Muscle of leg (tissue), 11 donors: Measurements from ENCODE around the gene ELSPBP1. TPM values are rescaled to one million over a fixed set of nuclear protein-coding genes. Genes with fewer than 3 reads are reported as not detected.

Experiments used
- DNase-seq: peaks from one replicate; pipeline ENCODE4 v3.0.0; 2013
- H3K27ac ChIP-seq: one replicate; pipeline ENCODE4 v1.5.1; 2013; ENCODE audit warnings: mild to moderate bottlenecking, low read length, control low read depth
- H3K27me3 ChIP-seq: one replicate; pipeline ENCODE4 v1.6.1; 2013; ENCODE audit warnings: low read length; ENCODE audit not compliant: control insufficient read depth, insufficient read depth
- H3K36me3 ChIP-seq: one replicate; pipeline ENCODE4 v1.6.1; 2013; ENCODE audit warnings: low read length; ENCODE audit not compliant: control insufficient read depth, insufficient read depth
- H3K4me1 ChIP-seq: one replicate; pipeline ENCODE4 v1.6.1; 2013; ENCODE audit warnings: low read length; ENCODE audit not compliant: control insufficient read depth, insufficient read depth
- H3K4me3 ChIP-seq: one replicate; pipeline ENCODE4 v1.5.1; 2013; ENCODE audit warnings: low read length, control low read depth
- H3K9me3 ChIP-seq: replicated peaks from 2 replicates; pipeline ENCODE4 v1.6.1; 2013; ENCODE audit warnings: low read depth, low read length; ENCODE audit not compliant: control insufficient read depth
- WGBS: methylation state at CpG from one replicate; pipeline ENCODE4 v1.1.5; 2013; ENCODE audit warnings: missing lambda C conversion rate; ENCODE audit not compliant: insufficient coverage; 5-methylcytosine and 5-hydroxymethylcytosine counted together
- polyA plus RNA-seq, 8 donors: library from polyadenylated mRNA; unstranded; fragments of 120-200 nt; gene quantifications; one replicate each; pipeline versions ENCODE4 v1.2.1 to v1.2.3, GENCODE V29; 2013; ENCODE audit warnings: inconsistent platforms in 1 of 8, low replicate concordance in 1 of 8; ENCODE audit not compliant: insufficient read length in 8 of 8, insufficient read depth in 1 of 8
- total RNA-seq: library from RNA; stranded (reverse); fragments of 120-200 nt; gene quantifications from one replicate; pipeline ENCODE4 v1.2.4, GENCODE V29; 2013

Gene ELSPBP1
- total and polyA plus RNA-seq, 9 donors: not detected

DNA sequence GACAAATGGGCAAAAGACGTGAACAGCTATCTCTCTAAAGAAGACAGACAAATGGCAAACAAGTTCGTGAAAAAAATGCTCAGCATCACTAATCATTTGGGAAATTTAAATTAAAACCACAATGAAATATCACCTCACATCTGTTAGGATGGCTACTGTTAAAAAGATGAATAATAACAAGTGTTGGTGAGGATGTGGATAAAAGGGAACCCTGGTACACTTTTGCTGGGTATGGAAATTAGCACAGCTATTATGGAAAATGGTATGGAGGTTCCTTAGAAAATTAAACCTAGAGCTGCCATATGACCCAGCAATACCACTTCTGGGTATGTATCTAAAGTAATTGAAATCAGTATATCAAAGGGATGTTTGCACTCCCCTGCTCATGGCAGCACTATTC, 42.3 kb downstream of the ELSPBP1 start:
- no peaks in the 10 kb centered on the region for H3K36me3 ChIP-seq
- H3K4me1 ChIP-seq: no peaks in the 10 kb centered on the region
- peaks cover 6% of the 10 kb centered on the region for H3K9me3 ChIP-seq
- H3K27me3 ChIP-seq: no peaks in the 10 kb centered on the region
- WGBS: no CpG with 5 or more reads among the region's 2 CpGs
- H3K4me3 ChIP-seq: no peak overlapping the region
- no peak overlapping the region for H3K27ac ChIP-seq
- DNase-seq: no peak

GRCh38 chr19:48041877-48042580, 47.6 kb downstream of the ELSPBP1 start:
- H3K4me1 ChIP-seq: no peaks in the 10 kb centered on the region
- DNase-seq: no peak
- H3K36me3 ChIP-seq: no peaks in the 10 kb centered on the region
- H3K9me3 ChIP-seq: peaks cover under 1% of the 10 kb centered on the region
- 62% methylated on average over 1 of the region's 2 CpGs for WGBS
- H3K27me3 ChIP-seq: no peaks in the 10 kb centered on the region
- no peak overlapping the region for H3K27ac ChIP-seq
- H3K4me3 ChIP-seq: no peak overlapping the region

- 60% methylated on average over 4 of the region's 10 CpGs for WGBS
- Histone ChIP-seq H3K36me3 (peaks cover 4% of the 10 kb centered on the region), H3K4me1 (no peaks in the 10 kb centered on the region), H3K27me3 (no peaks in the 10 kb centered on the region), H3K4me3 (no peak within 1 kb of the TSS), H3K27ac (no peak within 1 kb of the TSS), H3K9me3 (no peaks in the 10 kb centered on the region)
- no peak for DNase-seq
Measured at GRCh38 chr19:48043675-48044258, 49.3 kb downstream of the ELSPBP1 start, which contains the start of gene CABP5. Gene CABP5 (minus strand): TSS chr19:48044079. CDS start chr19:48043922, 157 bp downstream.

DNA sequence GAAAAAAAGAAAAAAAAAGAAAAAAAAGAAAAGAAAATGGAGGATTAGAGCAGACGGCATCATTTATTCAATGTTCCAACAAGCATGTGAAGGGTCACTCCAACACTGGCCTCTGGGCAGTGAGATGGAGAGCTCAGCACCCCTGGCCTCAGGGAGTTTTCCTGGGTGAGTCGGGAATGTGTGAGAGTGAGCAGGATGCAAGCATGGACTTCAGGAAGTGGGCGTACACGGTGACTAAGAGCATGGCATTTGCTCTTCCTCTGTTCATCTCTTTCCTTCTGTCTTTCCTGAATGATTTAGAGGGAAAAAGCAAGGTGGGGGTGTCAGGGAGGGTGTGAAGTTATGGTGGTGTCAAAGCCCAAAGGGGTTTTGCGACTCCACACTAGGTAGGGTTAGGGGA, 50.1 kb downstream of the ELSPBP1 start:
- 82% methylated on average over 2 of the region's 5 CpGs for WGBS
- Histone ChIP-seq H3K36me3 (peaks cover 4% of the 10 kb centered on the region), H3K9me3 (no peaks in the 10 kb centered on the region), H3K27me3 (no peaks in the 10 kb centered on the region), H3K4me1 (no peaks in the 10 kb centered on the region), H3K4me3 (no peak overlapping the region), H3K27ac (no peak overlapping the region)
- DNase-seq: no peak

GRCh38 chr19:48051335-48052033, 57.1 kb downstream of the ELSPBP1 start:
- H3K4me1 ChIP-seq: no peaks in the 10 kb centered on the region
- no peaks in the 10 kb centered on the region for H3K27me3 ChIP-seq
- no peak overlapping the region for H3K27ac ChIP-seq
- peaks cover 12% of the 10 kb centered on the region for H3K36me3 ChIP-seq
- H3K4me3 ChIP-seq: no peak overlapping the region
- H3K9me3 ChIP-seq: no peaks in the 10 kb centered on the region
- no peak for DNase-seq
- no CpG with 5 or more reads among the region's 10 CpGs for WGBS

- Histone ChIP-seq H3K4me3 (no peak overlapping the region), H3K27ac (no peak overlapping the region), H3K4me1 (no peaks in the 10 kb centered on the region), H3K27me3 (no peaks in the 10 kb centered on the region), H3K36me3 (peaks cover 11% of the 10 kb centered on the region), H3K9me3 (no peaks in the 10 kb centered on the region)
- WGBS: 100% methylated on average over 2 of the region's 5 CpGs
- no peak for DNase-seq
Measured at GRCh38 chr19:48053076-48053475, 58.6 kb downstream of the ELSPBP1 start.

DNA sequence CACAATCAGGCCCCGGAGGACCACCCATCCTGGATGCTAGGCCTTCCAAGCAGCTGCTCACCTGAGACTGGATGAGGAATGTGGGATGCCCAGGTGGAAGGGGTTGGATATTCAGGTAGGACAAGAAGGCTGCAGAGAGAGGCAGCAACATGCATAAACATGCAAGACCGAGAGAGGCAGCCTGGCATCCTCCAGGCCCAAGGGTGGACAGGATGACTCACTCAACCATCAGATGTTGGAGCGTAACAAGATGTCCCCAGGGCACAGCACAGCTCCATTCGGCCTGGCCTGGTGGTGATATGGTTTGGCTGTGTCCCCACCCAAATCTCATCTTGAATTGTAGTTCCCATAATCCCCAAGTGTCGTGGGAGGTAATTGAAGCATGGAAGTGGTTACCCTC, 59.4 kb downstream of the ELSPBP1 start:
- no peaks in the 10 kb centered on the region for H3K9me3 ChIP-seq
- H3K27ac ChIP-seq: no peak overlapping the region
- no peak for DNase-seq
- H3K4me1 ChIP-seq: no peaks in the 10 kb centered on the region
- WGBS: 77% methylated on average over 3 of the region's 5 CpGs
- H3K27me3 ChIP-seq: no peaks in the 10 kb centered on the region
- H3K36me3 ChIP-seq: peaks cover 8% of the 10 kb centered on the region
- no peak overlapping the region for H3K4me3 ChIP-seq

GRCh38 chr19:48059331-48059730, 64.9 kb downstream of the ELSPBP1 start:
- Histone ChIP-seq H3K4me1 (no peaks in the 10 kb centered on the region), H3K27ac (no peak overlapping the region), H3K9me3 (no peaks in the 10 kb centered on the region), H3K27me3 (peaks cover 4% of the 10 kb centered on the region), H3K36me3 (peaks cover 2% of the 10 kb centered on the region), H3K4me3 (no peak overlapping the region)
- WGBS: 88% methylated on average over 3 of the region's 6 CpGs
- DNase-seq: no peak

DNA sequence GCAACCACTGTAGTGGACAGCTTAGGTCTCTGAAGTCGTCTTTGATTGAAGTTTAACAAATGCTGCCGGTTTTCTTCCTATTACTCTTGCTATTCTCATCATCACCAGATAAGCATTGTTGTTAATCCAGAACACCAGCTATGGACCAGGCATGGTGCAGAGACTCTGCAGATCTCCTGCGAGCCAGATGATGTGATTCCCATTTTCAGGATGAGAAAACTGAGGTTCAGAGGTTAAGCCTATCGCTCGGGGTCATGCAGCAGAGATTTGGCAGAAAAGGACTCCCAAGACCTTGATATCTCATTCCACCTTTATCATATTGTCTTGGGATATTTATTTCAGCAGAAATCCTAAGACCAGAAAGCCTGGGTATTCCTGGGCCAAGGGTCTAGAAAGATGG, 65.9 kb downstream of the ELSPBP1 start:
- Histone ChIP-seq H3K9me3 (no peaks in the 10 kb centered on the region), H3K27ac (no peak overlapping the region), H3K4me1 (no peaks in the 10 kb centered on the region), H3K4me3 (no peak overlapping the region), H3K36me3 (peaks cover 2% of the 10 kb centered on the region), H3K27me3 (peaks cover 4% of the 10 kb centered on the region)
- DNase-seq: no peak
- no CpG with 5 or more reads among the region's 5 CpGs for WGBS
